ENCODE measurements around the gene LAMP1.

Gene LAMP1, protein sequence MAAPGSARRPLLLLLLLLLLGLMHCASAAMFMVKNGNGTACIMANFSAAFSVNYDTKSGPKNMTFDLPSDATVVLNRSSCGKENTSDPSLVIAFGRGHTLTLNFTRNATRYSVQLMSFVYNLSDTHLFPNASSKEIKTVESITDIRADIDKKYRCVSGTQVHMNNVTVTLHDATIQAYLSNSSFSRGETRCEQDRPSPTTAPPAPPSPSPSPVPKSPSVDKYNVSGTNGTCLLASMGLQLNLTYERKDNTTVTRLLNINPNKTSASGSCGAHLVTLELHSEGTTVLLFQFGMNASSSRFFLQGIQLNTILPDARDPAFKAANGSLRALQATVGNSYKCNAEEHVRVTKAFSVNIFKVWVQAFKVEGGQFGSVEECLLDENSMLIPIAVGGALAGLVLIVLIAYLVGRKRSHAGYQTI

DNA sequence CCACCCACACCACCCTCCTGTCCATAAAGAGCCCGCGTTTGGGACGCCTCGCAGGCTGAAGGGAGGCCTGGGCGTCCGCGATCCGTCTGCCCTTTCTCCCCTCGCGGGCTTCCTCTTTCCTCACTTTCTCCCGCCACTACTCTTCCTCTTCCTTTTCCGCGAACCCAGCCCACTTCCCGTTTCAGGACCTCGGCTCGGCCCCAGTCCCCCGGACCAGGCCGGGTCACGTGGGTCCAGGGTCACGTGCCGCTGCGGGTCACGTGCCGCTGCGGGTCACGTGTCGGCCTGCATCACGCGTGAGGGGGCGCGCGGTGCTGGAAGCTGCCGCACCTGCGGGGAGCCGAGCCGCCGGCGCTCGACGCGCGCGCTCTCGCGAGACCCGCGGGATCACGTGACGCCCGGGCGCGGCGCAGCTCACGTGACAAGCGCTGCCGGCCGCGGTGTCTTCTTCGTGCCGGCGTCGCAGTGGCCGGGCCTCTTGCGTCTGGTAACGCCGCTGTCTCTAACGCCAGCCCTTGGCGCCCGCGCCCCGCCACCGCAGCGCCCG, at the start of gene LAMP1:
TSS of gene LAMP1 (plus strand) at position 417 of the 547 bp plus-strand sequence. CDS start 196 bp downstream, outside the sequence.
- TF ChIP-seq YY1 (IDR thresholded peaks at IDR 0.05; ENCODE audit: low read depth) (peak; percentile 68; the same call in 1 of the 2 replicates), NFIC (IDR thresholded peaks at IDR 0.05) (peak; percentile 78), RAD21 (IDR thresholded peaks at IDR 0.05; ENCODE audit: low read depth) (no peak; the same call in 1 of the 2 replicates), TAF1 (IDR thresholded peaks at IDR 0.05; ENCODE audit: low read depth) (peak; percentile 68), ZBTB7A (IDR thresholded peaks at IDR 0.05; ENCODE audit: low read depth) (no peak), EP300 (IDR thresholded peaks at IDR 0.05; ENCODE audit: borderline replicate concordance) (peak; percentile 79), TCF12 (IDR thresholded peaks at IDR 0.05; ENCODE audit: low read depth) (peak; percentile 84; the same call in 1 of the 2 replicates), CREB1 (IDR thresholded peaks at IDR 0.05; ENCODE audit: low read depth) (peak; percentile 61; the same call in 1 of the 2 replicates), EGR1 (IDR thresholded peaks at IDR 0.05) (peak; percentile 86), TEAD4 (IDR thresholded peaks at IDR 0.05) (peak; percentile 50; the same call in 1 of the 2 replicates)
- TF ChIP-seq, protein P1, sequence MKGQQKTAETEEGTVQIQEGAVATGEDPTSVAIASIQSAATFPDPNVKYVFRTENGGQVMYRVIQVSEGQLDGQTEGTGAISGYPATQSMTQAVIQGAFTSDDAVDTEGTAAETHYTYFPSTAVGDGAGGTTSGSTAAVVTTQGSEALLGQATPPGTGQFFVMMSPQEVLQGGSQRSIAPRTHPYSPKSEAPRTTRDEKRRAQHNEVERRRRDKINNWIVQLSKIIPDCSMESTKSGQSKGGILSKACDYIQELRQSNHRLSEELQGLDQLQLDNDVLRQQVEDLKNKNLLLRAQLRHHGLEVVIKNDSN (IDR thresholded peaks at IDR 0.05): peak; percentile 100
- TF ChIP-seq, protein P2, sequence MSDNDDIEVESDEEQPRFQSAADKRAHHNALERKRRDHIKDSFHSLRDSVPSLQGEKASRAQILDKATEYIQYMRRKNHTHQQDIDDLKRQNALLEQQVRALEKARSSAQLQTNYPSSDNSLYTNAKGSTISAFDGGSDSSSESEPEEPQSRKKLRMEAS (IDR thresholded peaks at IDR 0.05): peak; percentile 99
- TF ChIP-seq, protein P3, sequence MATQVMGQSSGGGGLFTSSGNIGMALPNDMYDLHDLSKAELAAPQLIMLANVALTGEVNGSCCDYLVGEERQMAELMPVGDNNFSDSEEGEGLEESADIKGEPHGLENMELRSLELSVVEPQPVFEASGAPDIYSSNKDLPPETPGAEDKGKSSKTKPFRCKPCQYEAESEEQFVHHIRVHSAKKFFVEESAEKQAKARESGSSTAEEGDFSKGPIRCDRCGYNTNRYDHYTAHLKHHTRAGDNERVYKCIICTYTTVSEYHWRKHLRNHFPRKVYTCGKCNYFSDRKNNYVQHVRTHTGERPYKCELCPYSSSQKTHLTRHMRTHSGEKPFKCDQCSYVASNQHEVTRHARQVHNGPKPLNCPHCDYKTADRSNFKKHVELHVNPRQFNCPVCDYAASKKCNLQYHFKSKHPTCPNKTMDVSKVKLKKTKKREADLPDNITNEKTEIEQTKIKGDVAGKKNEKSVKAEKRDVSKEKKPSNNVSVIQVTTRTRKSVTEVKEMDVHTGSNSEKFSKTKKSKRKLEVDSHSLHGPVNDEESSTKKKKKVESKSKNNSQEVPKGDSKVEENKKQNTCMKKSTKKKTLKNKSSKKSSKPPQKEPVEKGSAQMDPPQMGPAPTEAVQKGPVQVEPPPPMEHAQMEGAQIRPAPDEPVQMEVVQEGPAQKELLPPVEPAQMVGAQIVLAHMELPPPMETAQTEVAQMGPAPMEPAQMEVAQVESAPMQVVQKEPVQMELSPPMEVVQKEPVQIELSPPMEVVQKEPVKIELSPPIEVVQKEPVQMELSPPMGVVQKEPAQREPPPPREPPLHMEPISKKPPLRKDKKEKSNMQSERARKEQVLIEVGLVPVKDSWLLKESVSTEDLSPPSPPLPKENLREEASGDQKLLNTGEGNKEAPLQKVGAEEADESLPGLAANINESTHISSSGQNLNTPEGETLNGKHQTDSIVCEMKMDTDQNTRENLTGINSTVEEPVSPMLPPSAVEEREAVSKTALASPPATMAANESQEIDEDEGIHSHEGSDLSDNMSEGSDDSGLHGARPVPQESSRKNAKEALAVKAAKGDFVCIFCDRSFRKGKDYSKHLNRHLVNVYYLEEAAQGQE (IDR thresholded peaks at IDR 0.05; ENCODE audit: low read depth): no peak

DNA sequence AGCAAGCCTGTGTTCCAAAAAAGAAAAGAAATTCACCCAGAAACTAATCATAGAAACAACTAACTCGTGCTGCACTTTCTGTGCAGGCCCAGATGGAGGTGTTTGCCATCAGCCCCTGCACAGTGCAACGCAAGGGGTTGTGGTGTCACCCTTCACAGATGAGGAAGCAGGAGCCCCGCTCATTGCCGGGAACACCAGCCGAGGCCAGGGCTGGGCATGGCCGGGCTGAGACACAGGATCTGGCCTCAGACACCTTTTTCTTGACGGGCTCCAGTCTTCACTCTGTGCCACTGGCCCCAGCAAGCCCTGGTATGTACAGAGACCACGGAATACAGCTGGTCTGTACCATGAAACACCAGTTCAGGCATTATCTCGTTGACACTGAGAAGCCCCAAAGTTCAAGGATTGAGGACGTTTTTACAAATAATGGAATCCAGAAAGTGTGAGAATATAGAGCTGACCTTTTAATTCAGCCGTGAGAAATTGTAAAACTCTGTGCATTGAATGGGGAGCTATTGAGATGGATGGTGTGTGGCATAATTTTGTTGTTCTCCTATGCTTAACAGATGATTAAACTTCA, 44.4 kb upstream of the LAMP1 start:
- TF ChIP-seq, protein P2 (IDR thresholded peaks at IDR 0.05): no peak
- TF ChIP-seq ZBTB7A (IDR thresholded peaks at IDR 0.05; ENCODE audit: low read depth): no peak
- TF ChIP-seq EP300 (IDR thresholded peaks at IDR 0.05; ENCODE audit: borderline replicate concordance): no peak
- TF ChIP-seq CREB1 (IDR thresholded peaks at IDR 0.05; ENCODE audit: low read depth): no peak
- no peak for TF ChIP-seq YY1 (IDR thresholded peaks at IDR 0.05; ENCODE audit: low read depth)
- TF ChIP-seq NFIC (IDR thresholded peaks at IDR 0.05): no peak
- no peak for TF ChIP-seq CEBPB (IDR thresholded peaks at IDR 0.05)
- TF ChIP-seq TAF1 (IDR thresholded peaks at IDR 0.05; ENCODE audit: low read depth): no peak
- TF ChIP-seq, protein P1 (IDR thresholded peaks at IDR 0.05): no peak
- no peak for TF ChIP-seq TCF12 (IDR thresholded peaks at IDR 0.05; ENCODE audit: low read depth)

DNA sequence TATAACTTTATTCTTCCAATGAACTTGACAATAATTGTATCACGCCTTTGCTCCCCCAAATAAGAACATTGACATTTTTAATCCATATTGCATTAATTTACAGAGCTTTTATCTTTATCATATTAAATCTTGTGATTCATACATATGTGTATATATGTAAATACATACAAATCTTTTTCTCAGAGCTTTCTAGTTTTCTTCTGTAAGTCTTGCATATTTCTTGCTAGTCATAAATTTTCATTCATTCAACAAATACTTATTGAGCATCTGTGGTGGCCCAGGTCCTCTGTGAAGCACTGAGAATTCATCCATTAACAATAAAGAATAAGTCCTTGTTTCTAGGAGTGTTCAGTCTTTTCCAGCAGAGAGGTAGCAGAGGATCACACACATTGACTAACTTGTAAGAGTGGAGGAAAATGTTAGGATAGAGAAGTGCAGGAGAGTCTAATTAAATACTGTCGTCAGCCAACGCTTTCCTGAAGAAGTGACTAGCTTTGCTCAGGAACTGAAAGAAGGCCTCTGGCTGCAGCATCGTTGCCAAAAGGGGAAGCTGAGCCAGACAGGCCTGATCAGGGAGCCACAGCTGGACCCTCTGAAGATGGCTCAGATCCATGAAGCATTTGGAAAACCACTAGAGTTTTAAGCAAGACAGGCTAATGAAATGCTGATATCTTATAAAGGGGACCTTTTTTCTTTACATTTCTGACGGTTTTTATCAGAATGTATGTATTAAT, 38.6 kb upstream of the LAMP1 start:
- no peak for TF ChIP-seq TAF1 (IDR thresholded peaks at IDR 0.05; ENCODE audit: low read depth)

DNA sequence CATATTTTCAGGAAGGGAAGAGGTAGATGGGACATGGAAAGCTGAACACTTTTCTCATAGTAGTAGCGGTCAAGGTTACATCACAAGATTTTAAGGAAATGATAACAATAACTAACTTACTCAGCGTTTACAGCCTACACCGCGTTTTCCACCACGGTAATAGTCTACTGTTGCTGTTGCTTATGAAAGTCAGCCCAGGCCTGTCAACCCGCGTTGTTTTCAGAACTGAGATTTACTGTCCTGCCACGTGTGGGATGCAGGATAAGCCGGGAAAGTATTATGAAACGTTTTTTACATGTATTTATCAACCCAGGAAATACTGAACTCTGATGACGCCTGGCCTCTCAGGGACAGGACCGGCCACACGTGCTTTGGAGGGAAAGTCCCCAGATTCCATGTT, 36.0 kb upstream of the LAMP1 start:
- no peak for TF ChIP-seq CEBPB (IDR thresholded peaks at IDR 0.05)
- TF ChIP-seq FOXM1 (IDR thresholded peaks at IDR 0.05; ENCODE audit: borderline replicate concordance, low read depth): no peak
- TF ChIP-seq EP300 (IDR thresholded peaks at IDR 0.05; ENCODE audit: borderline replicate concordance): no peak
- TF ChIP-seq TCF12 (IDR thresholded peaks at IDR 0.05; ENCODE audit: low read depth): no peak
- TF ChIP-seq, protein P3 (IDR thresholded peaks at IDR 0.05; ENCODE audit: low read depth): no peak
- no peak for TF ChIP-seq EGR1 (IDR thresholded peaks at IDR 0.05)
- TF ChIP-seq, protein P2 (IDR thresholded peaks at IDR 0.05): no peak
- no peak for TF ChIP-seq RAD21 (IDR thresholded peaks at IDR 0.05; ENCODE audit: low read depth)
- TF ChIP-seq, protein P1 (IDR thresholded peaks at IDR 0.05): no peak
- no peak for TF ChIP-seq YY1 (IDR thresholded peaks at IDR 0.05; ENCODE audit: low read depth)
- TF ChIP-seq TAF1 (IDR thresholded peaks at IDR 0.05; ENCODE audit: low read depth): no peak
- no peak for TF ChIP-seq CREB1 (IDR thresholded peaks at IDR 0.05; ENCODE audit: low read depth)
